Thyroid gland (tissue), 4 donors: ENCODE measurements around the gene HHEX. TPM values are rescaled to one million over a fixed set of nuclear protein-coding genes. Genes with fewer than 3 reads are reported as not detected.

Experiments used
- DNase-seq, 2 donors: peaks; one replicate each; pipeline ENCODE4 v3.0.0-alpha.2; 2019
- H3K27ac ChIP-seq, 3 donors: fragments of 200-600 bp; sonication (generic); 1 replicate in 2 of 3; 2 replicates in 1 of 3; pipeline ENCODE4 v1.5.1; 2016 to 2019; ENCODE audit warnings: mild to moderate bottlenecking in 1 of 3, moderate library complexity in 1 of 3
- H3K27me3 ChIP-seq: fragments of 200-600 bp; sonication (generic); one replicate; pipeline ENCODE4 v1.5.1; 2019
- H3K36me3 ChIP-seq, 2 donors: fragments of 200-600 bp; sonication (generic); one replicate each; pipeline ENCODE4 v1.5.1; 2016 to 2019
- H3K4me1 ChIP-seq, 2 donors: fragments of 200-600 bp; sonication (generic); one replicate each; pipeline ENCODE4 v1.5.1; 2017 to 2019
- H3K4me3 ChIP-seq, 3 donors: fragments of 200-600 bp; sonication (generic); replicated peaks in 1 of 3; 1 replicate in 2 of 3; 2 replicates in 1 of 3; pipeline ENCODE4 v1.5.1; 2016; ENCODE audit warnings: mild to moderate bottlenecking in 1 of 3
- H3K9me3 ChIP-seq: fragments of 200-600 bp; sonication (generic); one replicate; pipeline ENCODE4 v1.5.1; 2017
- CTCF ChIP-seq, 6 experiments: fragments of 200-600 bp in 3 of 6; fragments of 450-650 bp in 3 of 6; sonication (generic) in 3 of 6; IDR thresholded peaks; one replicate each; pipeline ENCODE4 v1.5.1; 2016 to 2019; ENCODE audit warnings: antibody characterized with exemption in 6 of 6, mild to moderate bottlenecking in 2 of 6, inconsistent platforms in 1 of 6, moderate library complexity in 1 of 6
- POLR2A ChIP-seq, 2 donors: fragments of 450-650 bp; IDR thresholded peaks; one replicate each; pipeline ENCODE4 v1.6.1; 2017; ENCODE audit warnings: antibody characterized with exemption in 2 of 2, mild to moderate bottlenecking in 2 of 2, moderate library complexity in 1 of 2
- WGBS, 2 donors: methylation state at CpG; one replicate each; pipeline ENCODE4 v1.1.5; 2017; 5-methylcytosine and 5-hydroxymethylcytosine counted together
- intact Hi-C: fragments of 100-400 bp; cut with DNase I; formaldehyde crosslinking; loops from one replicate; pipeline ENCODE4 v1.15.1; 2023
- total RNA-seq, 4 donors: library from RNA; depleted of rRNA; stranded (reverse); fragments of >200 nt; gene quantifications; one replicate each; pipeline ENCODE4 v1.2.3, GENCODE V29; 2016

Gene HHEX
- total RNA-seq, 4 donors from 2014 or later = 90.9 to 154 (median 122) TPM

GRCh38 chr10:92729886-92730285, 40.1 kb downstream of the HHEX start:
- TF ChIP-seq CTCF (IDR thresholded peaks at IDR 0.05) (no peak), POLR2A (IDR thresholded peaks at IDR 0.05) (no peak)
- Histone ChIP-seq H3K9me3 (no peaks in the 10 kb centered on the region), H3K4me1 (peaks cover 10 to 24% of the 10 kb centered on the region in 2 donors), H3K36me3 (no peaks in the 10 kb centered on the region), H3K27me3 (no peaks in the 10 kb centered on the region), H3K4me3 (no peak overlapping the region), H3K27ac (no peak overlapping the region)
- DNase-seq = no peak
- intact Hi-C loops = no loop called here
- 92 to 94% methylated on average over 2 of the region's 2 CpGs for WGBS, 2 donors

GRCh38 chr10:92732958-92733357, 43.2 kb downstream of the HHEX start:
- TF ChIP-seq POLR2A (IDR thresholded peaks at IDR 0.05) (no peak), CTCF (IDR thresholded peaks at IDR 0.05) (no peak)
- no peak for DNase-seq
- no peaks in the 10 kb centered on the region for H3K9me3 ChIP-seq
- 92 to 100% methylated on average over 2 of the region's 2 CpGs for WGBS, 2 donors
- H3K4me1 ChIP-seq = peaks cover under 1 to 10% of the 10 kb centered on the region in 2 donors
- no peak overlapping the region for H3K4me3 ChIP-seq
- H3K27me3 ChIP-seq = no peaks in the 10 kb centered on the region
- intact Hi-C loops = no loop called here
- H3K36me3 ChIP-seq = no peaks in the 10 kb centered on the region
- H3K27ac ChIP-seq = no peak overlapping the region

GRCh38 chr10:92734301-92734700, 44.5 kb downstream of the HHEX start:
- Histone ChIP-seq H3K27ac (peak overlapping the region in 2 of 3 donors; percentile 7 to 17), H3K27me3 (no peaks in the 10 kb centered on the region), H3K4me1 (peaks cover 0 to 10% of the 10 kb centered on the region in 2 donors), H3K36me3 (no peaks in the 10 kb centered on the region), H3K4me3 (no peak overlapping the region), H3K9me3 (no peaks in the 10 kb centered on the region)
- no peak for DNase-seq
- intact Hi-C loops = no loop called here
- no peak for TF ChIP-seq CTCF (IDR thresholded peaks at IDR 0.05)
- TF ChIP-seq POLR2A (IDR thresholded peaks at IDR 0.05) = no peak

GRCh38 chr10:92735938-92736337, 46.2 kb downstream of the HHEX start:
- Histone ChIP-seq H3K36me3 (no peaks in the 10 kb centered on the region), H3K4me3 (no peak overlapping the region), H3K27ac (no peak overlapping the region), H3K4me1 (peaks cover 0 to 10% of the 10 kb centered on the region in 2 donors), H3K27me3 (no peaks in the 10 kb centered on the region), H3K9me3 (no peaks in the 10 kb centered on the region)
- TF ChIP-seq CTCF (IDR thresholded peaks at IDR 0.05) (no peak), POLR2A (IDR thresholded peaks at IDR 0.05) (no peak)
- intact Hi-C loops = no loop called here
- no peak for DNase-seq
- 94 to 98% methylated on average over 3 of the region's 3 CpGs for WGBS, 2 donors

GRCh38 chr10:92737484-92737883, 47.7 kb downstream of the HHEX start:
- Histone ChIP-seq H3K36me3 (no peaks in the 10 kb centered on the region), H3K9me3 (no peaks in the 10 kb centered on the region), H3K4me3 (no peak overlapping the region), H3K27ac (no peak overlapping the region), H3K27me3 (no peaks in the 10 kb centered on the region), H3K4me1 (peaks cover 0 to 10% of the 10 kb centered on the region in 2 donors)
- no peak for DNase-seq
- intact Hi-C loops = no loop called here
- no peak for TF ChIP-seq POLR2A (IDR thresholded peaks at IDR 0.05)
- TF ChIP-seq CTCF (IDR thresholded peaks at IDR 0.05) = no peak
- WGBS, 2 donors = 91 to 92% methylated on average over 7 of the region's 7 CpGs
